Activated CD4-positive, alpha-beta T cell treated with anti-CD3 and anti-CD28 coated beads, Interleukin-2, amount 10 ng/mL, durations not matched to agents 24 days and 14 days (primary cell): Measurements from ENCODE around the gene PKIG. TPM values are rescaled to one million over a fixed set of nuclear protein-coding genes. Genes with fewer than 3 reads are reported as not detected.
"Not testable (repeated sequence)": the region's sequence is repeated elsewhere in the genome, so short reads cannot be mapped to it uniquely, and the experiment has no call there.

Experiments
- DNase-seq: peaks from one replicate; pipeline ENCODE4 v3.0.0; 2022
- H3K27ac Mint-ChIP-seq: one replicate; pipeline ENCODE4 v1.8.0; 2022; ENCODE audit warnings: mild to moderate bottlenecking, mixed read lengths
- H3K27me3 Mint-ChIP-seq: one replicate; pipeline ENCODE4 v1.8.0; 2022; ENCODE audit warnings: mixed read lengths
- H3K36me3 Mint-ChIP-seq: one replicate; pipeline ENCODE4 v1.8.0; 2022; ENCODE audit warnings: low read depth, mild to moderate bottlenecking, mixed read lengths
- H3K4me1 Mint-ChIP-seq: one replicate; pipeline ENCODE4 v1.8.0; 2021; ENCODE audit warnings: mixed read lengths
- H3K4me3 Mint-ChIP-seq: one replicate; pipeline ENCODE4 v1.8.0; 2022; ENCODE audit warnings: mild to moderate bottlenecking, moderate library complexity, mixed read lengths
- H3K9me3 Mint-ChIP-seq: one replicate; pipeline ENCODE4 v1.8.0; 2021; ENCODE audit warnings: mixed read lengths
- intact Hi-C: fragments of 100-400 bp; cut with micrococcal nuclease; formaldehyde crosslinking; loops from one replicate; pipeline ENCODE4 v1.15.1; 2023
- total RNA-seq: library from RNA; stranded (reverse); gene quantifications from 2 replicates; pipeline ENCODE4 v1.2.3, GENCODE V29; 2022

The PKIG gene
- total RNA-seq, 1 donor from 2014 or later = 1.7 TPM

DNA sequence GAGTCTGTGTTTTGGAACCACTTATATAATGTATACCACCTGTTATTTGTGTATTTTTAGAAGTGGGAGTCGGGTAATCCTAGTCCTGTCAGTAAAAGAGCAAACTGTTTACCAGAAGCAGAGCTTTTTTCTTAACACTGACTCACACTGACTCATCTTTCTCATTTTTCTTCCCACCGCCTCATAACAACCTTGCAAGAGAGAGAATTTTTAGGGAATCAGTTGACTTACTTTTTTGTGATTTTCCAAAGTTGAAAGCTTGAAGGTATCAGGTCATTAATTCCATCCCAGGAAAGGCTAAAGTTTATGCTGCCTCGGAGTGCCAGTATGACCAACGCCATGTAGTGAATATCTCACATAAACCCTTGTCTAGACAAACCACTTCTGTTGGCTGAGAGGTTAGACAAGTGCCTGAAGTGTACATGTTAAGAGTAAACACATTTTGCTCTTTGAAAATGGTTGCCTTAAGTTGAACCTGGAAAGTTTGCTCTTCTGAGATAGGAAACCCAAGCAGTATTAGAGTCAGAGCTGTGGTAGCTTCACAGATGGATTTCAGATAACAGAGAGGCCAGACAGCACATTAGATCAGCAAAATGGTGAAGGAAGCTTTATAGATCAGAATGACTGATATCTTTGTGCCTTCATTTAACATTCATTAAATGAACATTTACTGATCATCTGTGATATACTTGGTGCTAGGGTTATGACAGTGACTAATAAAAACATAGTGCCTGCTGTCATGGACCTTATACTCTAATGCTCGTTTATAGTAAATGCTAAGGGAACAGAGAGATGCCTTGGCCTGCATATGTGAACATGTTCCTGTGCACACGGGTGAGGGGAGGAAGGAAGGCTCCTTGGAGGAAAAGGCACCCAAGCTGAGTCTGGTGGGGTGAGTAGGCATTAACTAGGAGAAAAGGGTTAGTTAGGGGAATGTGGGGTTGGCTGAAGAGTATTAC is 29.1 kb upstream of the PKIG start:
- Mint-ChIP-seq H3K27me3 (peaks cover 1% of the 10 kb centered on the region), H3K4me3 (peak overlapping the region; percentile 37), H3K9me3 (no peaks in the 10 kb centered on the region), H3K4me1 (peaks cover 16% of the 10 kb centered on the region), H3K27ac (peak overlapping the region; percentile 81), H3K36me3 (no peaks in the 10 kb centered on the region)
- no peak for DNase-seq
- intact Hi-C loops = loop anchor here (1.0 kb wide), 1 partner anchor 93 kb away; no protein-coding TSS in a partner anchor

- no peak overlapping the region for H3K27ac Mint-ChIP-seq
- H3K4me1 Mint-ChIP-seq = no peaks in the 10 kb centered on the region
- no peaks in the 10 kb centered on the region for H3K36me3 Mint-ChIP-seq
- intact Hi-C loops = no loop called here
- no peak overlapping the region for H3K4me3 Mint-ChIP-seq
- DNase-seq = no peak
- H3K27me3 Mint-ChIP-seq = peaks cover 18% of the 10 kb centered on the region
- no peaks in the 10 kb centered on the region for H3K9me3 Mint-ChIP-seq
These were observed 23.1 kb upstream of the PKIG start for GRCh38 chr20:44559302-44559701.

DNA sequence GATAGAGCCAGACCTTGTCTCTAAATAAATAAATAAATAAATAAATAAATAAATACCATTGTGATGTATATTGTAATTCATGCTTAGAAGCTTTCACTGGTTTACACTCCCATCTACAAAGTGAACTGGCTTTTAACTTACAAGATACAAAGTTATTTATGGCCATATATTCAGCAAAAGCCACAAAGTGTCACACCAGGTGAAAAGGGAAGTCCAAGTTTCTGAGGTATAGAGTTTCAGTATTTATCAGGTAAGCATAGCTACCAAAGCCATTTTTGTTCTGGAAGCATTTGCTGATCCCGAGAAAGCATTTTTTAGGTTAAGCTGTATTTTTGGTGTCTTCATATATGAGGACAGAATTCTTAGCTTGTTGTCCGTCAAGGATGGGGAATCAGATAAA is 22.1 kb upstream of the PKIG start:
- intact Hi-C loops = no loop called here
- H3K9me3 Mint-ChIP-seq = no peaks in the 10 kb centered on the region
- no peak for DNase-seq
- no peak overlapping the region for H3K27ac Mint-ChIP-seq
- H3K4me3 Mint-ChIP-seq = no peak overlapping the region
- peaks cover 20% of the 10 kb centered on the region for H3K27me3 Mint-ChIP-seq
- no peaks in the 10 kb centered on the region for H3K4me1 Mint-ChIP-seq
- no peaks in the 10 kb centered on the region for H3K36me3 Mint-ChIP-seq

DNA sequence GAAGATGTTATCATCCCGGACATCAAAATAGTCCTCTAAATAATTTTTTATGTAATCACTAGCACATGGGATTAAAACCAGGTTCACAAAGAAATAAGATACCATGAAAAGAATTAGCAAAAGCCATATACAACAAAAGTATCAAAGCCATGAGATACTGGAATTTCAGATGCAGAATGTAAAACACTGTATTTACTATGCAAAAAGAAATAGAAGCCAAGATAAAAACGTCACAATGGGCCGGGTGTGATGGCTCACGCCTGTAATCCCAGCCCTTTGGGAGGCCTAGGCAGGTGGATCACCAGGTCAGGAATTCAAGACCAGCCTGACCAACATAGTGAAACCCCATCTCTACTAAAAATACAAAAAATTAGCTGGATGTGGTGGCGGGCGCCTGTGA is 21.6 kb upstream of the PKIG start:
- H3K4me3 Mint-ChIP-seq, intact Hi-C loops, H3K4me1 Mint-ChIP-seq, H3K9me3 Mint-ChIP-seq, DNase-seq, H3K36me3 Mint-ChIP-seq, H3K27ac Mint-ChIP-seq: not testable (repeated sequence)
- peaks cover 20% of the 10 kb centered on the region for H3K27me3 Mint-ChIP-seq

DNA sequence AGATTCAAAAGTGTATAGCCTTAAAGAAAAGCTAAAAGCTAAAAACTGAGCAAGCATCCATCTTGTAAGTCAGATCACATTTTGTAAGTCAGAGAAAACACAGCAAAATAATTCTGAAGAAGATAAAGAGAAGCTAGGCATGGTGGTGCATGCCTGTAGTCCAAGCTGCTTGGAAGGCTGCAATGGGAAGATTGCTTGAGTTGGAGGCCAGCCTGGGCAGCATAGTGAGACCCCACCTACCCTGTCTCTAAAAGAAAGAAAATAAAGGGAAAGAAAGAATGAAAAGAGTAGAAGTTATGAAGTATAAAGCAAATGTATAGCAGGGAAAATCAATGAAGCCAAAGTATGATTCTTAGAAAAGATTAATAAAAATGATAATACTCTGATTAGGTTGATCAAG is 20.5 kb upstream of the PKIG start:
- Mint-ChIP-seq H3K9me3 (no peaks in the 10 kb centered on the region), H3K4me1 (no peaks in the 10 kb centered on the region), H3K27ac (no peak overlapping the region), H3K4me3 (no peak overlapping the region), H3K36me3 (no peaks in the 10 kb centered on the region), H3K27me3 (peaks cover 20% of the 10 kb centered on the region)
- intact Hi-C loops = no loop called here
- no peak for DNase-seq

- Mint-ChIP-seq H3K4me1 (no peaks in the 10 kb centered on the region), H3K4me3 (no peak overlapping the region), H3K27me3 (peaks cover 14% of the 10 kb centered on the region), H3K27ac (no peak overlapping the region), H3K36me3 (no peaks in the 10 kb centered on the region), H3K9me3 (no peaks in the 10 kb centered on the region)
- no peak for DNase-seq
- intact Hi-C loops = no loop called here
These were observed 16.4 kb upstream of the PKIG start for GRCh38 chr20:44566018-44566417.

GRCh38 chr20:44566811-44567210 is 15.6 kb upstream of the PKIG start:
- Mint-ChIP-seq H3K4me1 (peaks cover 3% of the 10 kb centered on the region), H3K9me3 (no peaks in the 10 kb centered on the region), H3K36me3 (no peaks in the 10 kb centered on the region), H3K4me3 (no peak overlapping the region), H3K27ac (no peak overlapping the region), H3K27me3 (peaks cover 13% of the 10 kb centered on the region)
- intact Hi-C loops = no loop called here
- DNase-seq = no peak

- no peak for DNase-seq
- peaks cover 8% of the 10 kb centered on the region for H3K4me1 Mint-ChIP-seq
- no peaks in the 10 kb centered on the region for H3K9me3 Mint-ChIP-seq
- H3K27me3 Mint-ChIP-seq = no peaks in the 10 kb centered on the region
- no peak overlapping the region for H3K27ac Mint-ChIP-seq
- intact Hi-C loops = no loop called here
- H3K36me3 Mint-ChIP-seq = no peaks in the 10 kb centered on the region
- H3K4me3 Mint-ChIP-seq = no peak overlapping the region
These were observed 12.0 kb upstream of the PKIG start for GRCh38 chr20:44570367-44570766.

DNA sequence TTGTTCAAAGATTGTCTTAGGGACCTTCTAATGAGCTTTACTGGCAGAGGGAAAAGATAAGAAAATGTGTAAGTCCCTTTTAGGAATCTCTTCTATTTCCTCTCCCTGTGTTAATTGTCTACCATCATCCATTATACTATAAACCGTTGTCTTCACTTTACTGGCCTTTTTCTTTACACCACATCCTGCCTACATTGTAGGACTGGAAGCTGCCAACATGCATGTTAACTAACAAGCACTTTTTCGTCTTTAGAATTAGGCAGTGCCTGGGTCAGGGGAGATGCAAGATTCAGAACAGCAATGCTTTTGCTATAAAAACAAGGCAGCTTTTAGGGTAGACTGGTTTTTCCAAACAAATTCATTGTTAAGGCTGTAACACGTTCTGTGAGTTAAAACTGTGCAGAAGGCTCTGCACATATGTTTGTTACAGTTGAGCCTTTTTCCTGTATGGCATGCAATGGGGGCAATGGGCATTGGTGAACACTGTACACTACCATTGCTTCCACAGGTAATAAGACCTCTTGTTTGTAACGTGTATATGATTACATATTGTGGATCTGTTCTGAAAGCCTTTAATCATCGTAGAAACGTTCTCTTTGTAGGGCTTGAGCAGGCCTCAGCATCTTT is 10.9 kb upstream of the PKIG start:
- no peak overlapping the region for H3K4me3 Mint-ChIP-seq
- DNase-seq = peak; percentile 64
- H3K36me3 Mint-ChIP-seq = no peaks in the 10 kb centered on the region
- no peaks in the 10 kb centered on the region for H3K9me3 Mint-ChIP-seq
- intact Hi-C loops = no loop called here
- peaks cover 12% of the 10 kb centered on the region for H3K4me1 Mint-ChIP-seq
- no peaks in the 10 kb centered on the region for H3K27me3 Mint-ChIP-seq
- H3K27ac Mint-ChIP-seq = no peak overlapping the region

DNA sequence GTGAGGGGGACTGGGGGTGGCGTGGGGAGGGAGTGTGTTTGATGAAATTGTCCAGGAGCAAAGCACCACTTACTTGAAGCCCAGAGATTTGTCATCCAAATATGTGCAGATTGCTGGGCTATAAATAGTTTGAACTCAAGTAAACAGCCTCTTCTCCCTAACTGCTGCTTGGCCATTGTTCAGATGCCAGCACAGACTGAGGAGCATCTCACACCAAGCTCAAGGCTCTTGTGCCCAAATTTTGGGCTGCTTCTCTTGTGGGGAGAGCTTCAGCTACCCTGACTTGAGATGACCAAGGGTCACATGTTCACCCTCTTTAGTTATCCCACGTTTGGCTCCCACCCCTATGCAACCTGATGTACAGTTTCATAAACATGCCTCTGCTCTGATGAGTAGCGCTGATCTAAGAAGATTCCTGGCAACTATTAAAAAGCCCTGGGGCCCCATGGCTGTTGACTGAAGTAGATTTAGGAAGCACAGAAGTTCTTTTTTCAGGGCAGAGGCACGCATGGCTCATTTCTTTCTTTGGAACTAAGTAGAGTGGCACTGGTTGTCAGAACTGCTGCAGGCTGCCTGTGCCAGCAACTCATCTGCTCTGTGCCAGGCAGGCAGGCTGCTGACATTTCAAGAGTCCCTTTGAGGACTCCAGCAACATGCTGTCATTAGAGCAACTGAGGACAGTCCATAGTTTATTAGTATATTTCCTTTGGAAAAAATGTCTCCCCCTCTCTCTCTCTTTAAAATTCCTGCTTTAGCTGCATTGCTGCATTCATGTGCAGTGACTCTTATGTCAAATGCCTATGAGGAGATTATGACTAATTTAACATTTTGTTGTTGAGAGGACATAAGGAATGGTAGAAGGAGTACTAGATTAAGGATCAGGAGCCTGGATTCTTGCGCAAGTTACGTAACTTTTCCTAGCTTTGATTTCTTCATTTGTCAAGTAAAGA is 9.6 kb upstream of the PKIG start:
- Mint-ChIP-seq H3K27ac (no peak overlapping the region), H3K4me1 (peaks cover 18% of the 10 kb centered on the region), H3K4me3 (no peak overlapping the region), H3K36me3 (no peaks in the 10 kb centered on the region), H3K9me3 (no peaks in the 10 kb centered on the region), H3K27me3 (no peaks in the 10 kb centered on the region)
- intact Hi-C loops = no loop called here
- DNase-seq = no peak

- Mint-ChIP-seq H3K27ac (no peak overlapping the region), H3K4me1 (peaks cover 18% of the 10 kb centered on the region), H3K36me3 (no peaks in the 10 kb centered on the region), H3K27me3 (no peaks in the 10 kb centered on the region), H3K4me3 (no peak overlapping the region), H3K9me3 (no peaks in the 10 kb centered on the region)
- no peak for DNase-seq
- intact Hi-C loops = no loop called here
These were observed 8.9 kb upstream of the PKIG start for GRCh38 chr20:44573501-44573869.

DNA sequence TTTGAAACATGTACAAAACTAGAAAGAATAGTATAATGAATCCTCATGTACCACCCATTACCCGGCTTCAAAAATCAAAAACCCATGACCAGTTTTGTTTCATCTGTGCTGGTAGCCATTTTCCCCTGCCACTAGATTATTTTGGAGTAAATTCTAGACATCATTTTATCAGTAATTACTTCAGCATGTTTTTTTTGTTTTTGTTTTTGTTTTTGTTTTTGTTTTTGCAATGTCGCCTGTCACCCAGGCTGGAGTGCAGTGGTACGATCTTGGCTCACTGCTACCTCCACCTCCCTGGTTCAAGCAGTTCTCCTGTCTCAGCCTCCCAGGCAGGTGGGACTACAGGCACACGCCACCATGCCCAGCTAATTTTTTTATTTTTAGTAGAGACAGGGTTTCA is 8.0 kb upstream of the PKIG start:
- Mint-ChIP-seq H3K36me3 (no peaks in the 10 kb centered on the region), H3K9me3 (no peaks in the 10 kb centered on the region), H3K27ac (no peak overlapping the region), H3K4me1 (peaks cover 19% of the 10 kb centered on the region), H3K27me3 (no peaks in the 10 kb centered on the region), H3K4me3 (no peak overlapping the region)
- intact Hi-C loops = no loop called here
- no peak for DNase-seq

GRCh38 chr20:44576297-44576696 is 6.1 kb upstream of the PKIG start:
- no peak for DNase-seq
- Mint-ChIP-seq H3K27me3 (no peaks in the 10 kb centered on the region), H3K9me3 (no peaks in the 10 kb centered on the region), H3K4me1 (peaks cover 22% of the 10 kb centered on the region), H3K4me3 (no peak overlapping the region), H3K27ac (peak overlapping the region; percentile 79), H3K36me3 (no peaks in the 10 kb centered on the region)
- intact Hi-C loops = loop anchor here (2.0 to 5.0 kb wide), 2 partner anchors 36 to 53 kb away; partner anchors contain the start of gene SERINC3
